Measurements from ENCODE around the gene SMNDC1.

SMNDC1 gene

DNA sequence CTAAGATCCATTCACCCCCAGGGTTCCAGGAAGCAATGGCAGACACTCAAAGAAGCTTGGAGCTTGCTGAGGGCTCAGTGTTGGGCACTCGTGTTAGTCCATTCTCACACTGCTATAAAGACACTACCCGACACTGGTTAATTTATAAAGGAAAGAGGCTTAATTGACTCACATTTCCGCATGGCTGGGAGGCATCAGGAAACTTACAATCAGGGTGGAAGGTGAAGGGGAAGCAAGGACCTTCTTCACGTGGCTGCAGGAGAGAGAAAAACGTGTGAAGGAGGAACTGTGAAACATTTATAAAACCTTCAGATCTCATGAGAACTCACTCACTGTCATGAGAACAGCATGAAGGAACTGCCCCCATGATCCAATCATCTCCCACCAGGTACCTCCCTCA, 44.7 kb upstream of the SMNDC1 start:
- TF ChIP-seq, protein P1, sequence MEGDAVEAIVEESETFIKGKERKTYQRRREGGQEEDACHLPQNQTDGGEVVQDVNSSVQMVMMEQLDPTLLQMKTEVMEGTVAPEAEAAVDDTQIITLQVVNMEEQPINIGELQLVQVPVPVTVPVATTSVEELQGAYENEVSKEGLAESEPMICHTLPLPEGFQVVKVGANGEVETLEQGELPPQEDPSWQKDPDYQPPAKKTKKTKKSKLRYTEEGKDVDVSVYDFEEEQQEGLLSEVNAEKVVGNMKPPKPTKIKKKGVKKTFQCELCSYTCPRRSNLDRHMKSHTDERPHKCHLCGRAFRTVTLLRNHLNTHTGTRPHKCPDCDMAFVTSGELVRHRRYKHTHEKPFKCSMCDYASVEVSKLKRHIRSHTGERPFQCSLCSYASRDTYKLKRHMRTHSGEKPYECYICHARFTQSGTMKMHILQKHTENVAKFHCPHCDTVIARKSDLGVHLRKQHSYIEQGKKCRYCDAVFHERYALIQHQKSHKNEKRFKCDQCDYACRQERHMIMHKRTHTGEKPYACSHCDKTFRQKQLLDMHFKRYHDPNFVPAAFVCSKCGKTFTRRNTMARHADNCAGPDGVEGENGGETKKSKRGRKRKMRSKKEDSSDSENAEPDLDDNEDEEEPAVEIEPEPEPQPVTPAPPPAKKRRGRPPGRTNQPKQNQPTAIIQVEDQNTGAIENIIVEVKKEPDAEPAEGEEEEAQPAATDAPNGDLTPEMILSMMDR (IDR thresholded peaks at IDR 0.05; ENCODE audit: borderline replicate concordance, control extremely low read depth, extremely low read depth, insufficient read depth, missing control alignments), result no peak
- no peak for DNase-seq (ENCODE audit: low spot score)
- in situ Hi-C loops (cut with MboI; ENCODE audit: low sequenced_read_pairs, unreplicated experiment), result no loop called here

DNA sequence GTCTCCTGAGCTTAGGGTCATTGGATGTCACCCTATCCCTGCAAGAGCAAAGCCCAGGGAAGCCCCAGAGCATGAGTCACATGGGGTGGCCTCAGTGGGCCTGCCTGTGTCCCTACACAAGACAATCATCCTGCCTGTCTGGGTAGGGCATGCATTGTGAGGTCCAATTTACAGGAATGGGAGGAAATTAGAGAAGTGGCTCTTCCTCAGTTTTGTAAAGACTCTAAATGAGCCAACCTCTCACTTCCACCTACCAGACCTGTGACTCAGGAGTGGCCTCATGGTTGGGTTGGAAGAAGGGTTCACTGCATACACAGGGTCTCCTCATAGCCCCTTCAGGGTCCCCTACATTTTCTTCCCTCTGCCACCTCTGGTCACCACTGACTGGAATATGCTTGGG, 43.6 kb upstream of the SMNDC1 start:
- TF ChIP-seq, protein P1 (IDR thresholded peaks at IDR 0.05; ENCODE audit: borderline replicate concordance, control extremely low read depth, extremely low read depth, insufficient read depth, missing control alignments), result no peak
- DNase-seq (ENCODE audit: low spot score), result no peak
- in situ Hi-C loops (cut with MboI; ENCODE audit: low sequenced_read_pairs, unreplicated experiment), result no loop called here

DNA sequence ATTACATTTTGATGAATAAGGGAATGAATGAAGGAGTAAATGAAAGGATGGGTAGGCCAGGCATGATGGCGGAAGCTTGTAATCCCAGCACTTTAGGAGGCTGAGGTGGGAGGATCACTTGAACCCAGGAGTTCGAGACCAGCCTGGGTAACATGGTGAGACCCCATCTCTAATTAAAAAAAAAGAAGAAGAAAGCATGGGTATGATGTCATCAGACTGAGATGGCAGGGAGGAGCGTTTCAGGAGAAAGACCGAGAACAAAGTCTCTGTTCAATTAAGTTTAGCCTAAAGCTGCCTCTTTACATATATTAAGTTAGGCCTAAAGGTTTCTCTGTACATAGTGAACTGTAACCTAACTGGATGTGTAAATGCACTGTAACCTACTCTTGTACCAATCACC, 42.2 kb upstream of the SMNDC1 start:
- in situ Hi-C loops (cut with MboI; ENCODE audit: low sequenced_read_pairs, unreplicated experiment), result no loop called here
- TF ChIP-seq, protein P1 (IDR thresholded peaks at IDR 0.05; ENCODE audit: borderline replicate concordance, control extremely low read depth, extremely low read depth, insufficient read depth, missing control alignments), result no peak
- no peak for DNase-seq (ENCODE audit: low spot score)

DNA sequence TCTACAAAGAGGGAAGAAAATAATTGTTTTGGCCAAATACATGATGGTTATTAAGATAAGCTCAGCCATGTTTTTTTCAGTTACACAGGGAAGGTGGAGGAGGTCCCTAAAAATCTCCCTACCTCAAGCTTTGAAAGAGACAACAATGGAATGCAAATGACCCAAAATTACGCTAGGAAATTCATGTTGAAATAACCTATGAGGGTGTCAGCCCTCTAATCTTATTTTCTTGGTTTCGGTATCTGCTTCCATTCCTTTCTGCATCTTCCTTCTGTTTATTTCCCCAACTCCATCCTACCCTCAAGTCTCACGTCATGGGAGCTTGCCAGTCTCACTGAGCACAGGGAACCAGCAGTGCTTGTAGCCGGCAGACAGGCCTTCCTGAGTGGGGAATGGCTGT, 40.6 kb upstream of the SMNDC1 start:
- in situ Hi-C loops (cut with MboI; ENCODE audit: low sequenced_read_pairs, unreplicated experiment), result no loop called here
- no peak for DNase-seq (ENCODE audit: low spot score)
- TF ChIP-seq, protein P1 (IDR thresholded peaks at IDR 0.05; ENCODE audit: borderline replicate concordance, control extremely low read depth, extremely low read depth, insufficient read depth, missing control alignments), result no peak

DNA sequence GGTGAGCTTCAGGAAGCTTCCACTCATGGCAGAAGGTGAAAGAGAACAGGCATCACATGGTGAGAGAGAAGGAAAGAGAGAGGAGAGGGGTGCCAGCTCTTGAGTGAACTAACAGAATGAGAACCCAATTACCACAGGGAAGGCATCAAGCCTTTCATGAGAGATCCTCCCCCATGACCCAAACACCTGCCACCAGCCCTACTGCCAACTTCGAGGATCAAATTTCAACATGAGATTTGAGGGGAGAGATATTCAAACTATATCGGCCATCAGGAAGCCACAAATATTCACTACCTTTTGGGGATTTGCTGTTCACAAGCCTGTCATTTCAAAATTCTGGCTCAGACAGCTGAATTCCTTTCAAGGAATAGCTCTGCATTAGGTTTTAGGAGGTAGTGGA, 39.9 kb upstream of the SMNDC1 start:
- DNase-seq (ENCODE audit: low spot score), result no peak

DNA sequence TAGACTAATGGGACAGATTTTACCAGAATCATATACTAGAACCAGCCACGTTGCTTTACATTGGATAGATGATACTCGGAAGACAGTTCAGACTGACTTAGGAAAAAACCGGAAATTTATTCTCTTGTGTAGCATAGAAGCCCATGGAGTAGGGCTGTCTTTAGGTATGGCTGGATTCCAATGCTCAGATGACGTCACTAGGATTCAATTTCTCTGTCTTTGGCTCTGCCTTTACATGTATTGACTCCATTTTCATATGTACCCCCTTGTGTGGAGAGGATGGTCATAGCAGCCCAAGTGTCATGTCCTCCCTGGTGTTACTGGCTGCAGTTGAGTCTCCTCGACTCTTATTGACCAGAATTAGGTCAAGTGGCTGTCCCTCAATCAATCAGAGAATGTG, 39.2 kb upstream of the SMNDC1 start:
- in situ Hi-C loops (cut with MboI; ENCODE audit: low sequenced_read_pairs, unreplicated experiment), result no loop called here
- DNase-seq (ENCODE audit: low spot score), result no peak
- TF ChIP-seq, protein P1 (IDR thresholded peaks at IDR 0.05; ENCODE audit: borderline replicate concordance, control extremely low read depth, extremely low read depth, insufficient read depth, missing control alignments), result no peak

More for the DNA sequence above, 39.9 kb upstream of the SMNDC1 start:
- TF ChIP-seq, protein P1 (IDR thresholded peaks at IDR 0.05; ENCODE audit: borderline replicate concordance, control extremely low read depth, extremely low read depth, insufficient read depth, missing control alignments), result no peak
- in situ Hi-C loops (cut with MboI; ENCODE audit: low sequenced_read_pairs, unreplicated experiment), result no loop called here

DNA sequence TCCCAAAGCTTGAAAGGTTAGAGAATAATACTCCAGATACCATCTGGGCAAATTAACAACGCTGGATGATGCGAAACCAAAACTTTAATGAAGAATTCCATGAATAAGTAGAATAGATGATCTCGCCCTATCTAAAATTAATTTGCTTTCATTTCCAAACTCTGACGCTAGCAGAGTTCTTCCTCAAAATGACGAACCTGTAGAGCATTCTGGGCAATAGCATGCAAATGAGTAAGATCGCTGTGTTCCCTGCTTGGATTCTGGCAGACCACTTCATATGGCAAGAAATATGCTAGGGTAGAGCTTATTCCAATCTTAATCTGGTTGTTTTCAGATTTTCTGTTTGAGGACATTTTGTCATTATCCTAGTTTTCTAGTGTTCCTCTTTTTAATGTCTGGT, 36.1 kb upstream of the SMNDC1 start:
- no peak for DNase-seq (ENCODE audit: low spot score)
- in situ Hi-C loops (cut with MboI; ENCODE audit: low sequenced_read_pairs, unreplicated experiment), result no loop called here
- TF ChIP-seq, protein P1 (IDR thresholded peaks at IDR 0.05; ENCODE audit: borderline replicate concordance, control extremely low read depth, extremely low read depth, insufficient read depth, missing control alignments), result no peak

Measured in GM13976 (cell line).